HG03460 (cell line): ENCODE data around the gene FBLN5.

Source experiments
- ATAC-seq: cut with Tn5 transposase; IDR thresholded peaks from one replicate; pipeline ENCODE4 v1.9.1; 2021; ENCODE audit not compliant: unreplicated experiment

The FBLN5 gene

GRCh38 chr14:91947475-91948184 is at the start of gene FBLN5:
FBLN5 (minus strand) TSS chr14:91947694; CDS start chr14:91947229, 465 bp downstream.
- no peak for ATAC-seq

DNA sequence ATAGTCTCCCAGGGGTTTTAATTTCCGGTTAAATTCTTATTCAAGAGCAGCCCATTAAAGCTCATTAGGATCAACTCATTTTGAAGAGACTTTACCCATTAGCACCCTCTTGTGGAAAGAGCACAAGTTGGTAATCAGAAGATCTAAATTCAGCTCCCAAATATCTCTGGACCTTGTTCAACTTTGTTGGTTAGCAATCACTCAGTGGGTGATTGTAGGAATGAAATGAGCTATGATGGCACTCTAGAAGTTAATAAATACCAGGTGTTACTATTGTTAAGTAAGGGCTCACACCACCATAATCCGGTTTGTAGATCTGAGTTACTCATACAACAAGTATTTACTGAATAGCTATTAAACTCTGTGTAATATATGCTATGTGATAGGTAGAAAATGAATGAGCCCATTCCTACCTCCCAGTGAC is 49.5 kb upstream of the FBLN5 start:
- ATAC-seq: no peak

- ATAC-seq: no peak
Measured at GRCh38 chr14:91987192-91987591, 39.7 kb upstream of the FBLN5 start.

GRCh38 chr14:91985521-91986255 is 38.2 kb upstream of the FBLN5 start:
- no peak for ATAC-seq

GRCh38 chr14:91985008-91985407 is 37.5 kb upstream of the FBLN5 start:
- ATAC-seq: no peak

DNA sequence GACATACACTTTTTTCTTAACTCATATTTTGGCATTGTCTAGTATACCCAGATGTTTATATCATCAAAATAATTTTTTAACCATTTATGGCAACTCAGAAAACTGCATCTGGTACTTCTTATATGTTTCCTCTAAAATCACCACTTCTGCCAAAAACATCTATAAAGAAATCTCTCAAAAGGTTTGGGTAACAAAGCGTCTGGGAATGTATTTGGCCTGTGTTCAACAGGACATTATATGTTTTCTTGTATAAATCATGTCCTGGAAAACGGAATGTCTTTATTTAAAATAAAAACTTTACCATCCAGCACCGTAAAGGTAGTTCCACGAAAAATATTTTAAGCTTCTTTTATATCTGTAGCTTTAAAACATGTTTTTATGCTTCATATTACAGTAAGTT is 36.1 kb upstream of the FBLN5 start:
- ATAC-seq: no peak

GRCh38 chr14:91980157-91980556 is 32.7 kb upstream of the FBLN5 start:
- ATAC-seq: peak; percentile 73

DNA sequence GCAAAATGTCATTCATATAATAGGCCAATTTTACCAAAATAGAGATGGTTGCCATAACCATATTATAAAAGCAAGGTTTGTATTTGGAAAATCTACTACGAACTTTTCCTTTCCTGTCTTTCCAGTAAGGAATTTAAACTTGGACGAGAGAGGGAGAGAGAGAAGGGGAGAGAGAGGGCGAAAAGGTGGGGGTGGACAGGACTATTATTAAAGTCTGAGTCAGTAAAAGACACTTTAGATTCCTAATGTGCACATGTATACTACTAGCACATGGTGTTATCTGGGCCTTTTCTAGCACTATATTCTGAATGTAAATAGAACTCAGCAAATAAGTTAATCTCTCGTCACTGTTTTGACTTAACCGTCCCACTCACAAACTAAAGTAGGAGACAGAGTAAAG is 30.4 kb upstream of the FBLN5 start:
- no peak for ATAC-seq

DNA sequence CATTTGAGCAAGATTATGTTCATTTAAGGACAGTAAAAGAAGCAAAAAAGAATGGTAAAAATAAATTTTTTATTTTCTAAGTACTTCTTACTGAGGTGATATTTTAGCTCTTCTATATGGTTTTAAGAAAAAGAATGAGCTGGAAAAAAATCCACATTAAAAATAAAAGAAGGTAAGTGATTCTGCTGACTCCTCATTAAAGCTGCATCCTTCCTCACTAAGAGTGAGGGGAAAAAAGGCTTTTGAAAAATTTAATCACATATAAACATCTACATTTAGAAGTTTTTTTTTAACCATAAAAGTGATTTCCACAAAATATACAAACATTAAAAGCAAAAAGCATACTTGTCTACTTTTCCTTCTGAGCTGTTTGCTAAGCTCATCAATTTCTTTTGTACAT is 28.3 kb upstream of the FBLN5 start:
- no peak for ATAC-seq

DNA sequence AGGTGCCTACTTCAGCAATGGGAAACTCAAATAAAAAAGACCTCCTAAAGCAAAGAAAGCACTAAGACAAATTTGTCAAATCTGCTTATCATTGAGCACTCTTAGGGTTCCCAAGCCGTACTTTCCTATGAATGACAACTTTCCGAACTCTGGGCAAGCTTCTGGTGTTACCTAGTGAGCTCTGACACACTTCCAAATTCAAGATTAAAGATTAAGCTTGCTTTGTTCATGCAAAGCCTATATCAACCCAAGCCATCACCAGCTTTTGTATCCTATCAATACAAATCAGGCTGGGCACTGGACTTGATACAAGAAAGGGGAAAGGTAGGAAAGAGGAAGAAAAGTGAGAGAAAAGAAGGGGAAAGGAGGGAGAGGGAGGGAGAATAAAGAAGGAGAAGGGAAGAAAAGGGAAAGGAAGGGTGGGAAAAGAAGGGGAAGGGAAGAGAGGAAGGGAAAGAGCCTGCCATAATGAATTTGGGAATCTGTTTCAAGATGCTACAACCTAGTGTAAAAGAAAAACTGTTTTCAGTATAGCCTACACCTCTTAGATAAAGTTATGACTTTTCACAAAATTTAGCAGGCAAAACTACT is 23.8 kb upstream of the FBLN5 start:
- ATAC-seq: no peak

- no peak for ATAC-seq
Measured at GRCh38 chr14:91968280-91968679, 20.8 kb upstream of the FBLN5 start.

DNA sequence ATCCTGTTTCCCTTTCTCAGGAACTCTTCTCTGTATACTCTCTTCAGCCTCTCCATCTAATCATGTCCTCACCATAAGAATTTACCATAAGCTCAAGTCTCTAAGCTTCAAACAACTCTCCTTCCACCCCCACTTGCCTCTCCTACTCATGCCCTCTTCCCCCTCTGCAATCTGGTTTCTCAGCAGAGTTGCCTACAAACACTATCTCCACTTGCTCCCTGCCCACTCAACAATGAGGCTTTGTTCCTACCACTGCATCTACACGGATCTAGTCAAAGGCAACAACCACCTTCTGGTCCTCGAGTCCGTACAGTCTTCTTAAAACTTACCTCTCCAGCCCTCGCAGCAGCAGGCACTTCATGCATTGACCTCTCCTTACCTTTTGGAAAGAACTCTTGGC is 17.2 kb upstream of the FBLN5 start:
- no peak for ATAC-seq

DNA sequence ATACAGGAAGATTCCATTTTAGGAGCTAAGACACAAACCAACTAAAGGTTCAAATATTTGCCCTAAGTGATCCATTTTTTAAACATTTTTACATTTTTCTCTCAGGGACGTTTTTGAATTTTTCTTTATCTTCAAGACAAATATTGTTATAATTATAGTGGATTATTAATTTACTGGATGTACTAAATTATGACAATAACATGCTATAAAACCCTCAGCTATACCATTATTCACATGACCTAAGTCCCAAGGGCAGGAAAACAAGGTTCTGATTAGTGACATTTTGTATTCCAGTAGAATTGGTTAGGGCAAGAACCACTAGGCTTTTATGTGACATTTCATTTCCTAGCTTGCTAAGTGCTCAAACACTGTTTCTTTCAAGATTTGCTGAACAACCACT is 16.5 kb upstream of the FBLN5 start:
- ATAC-seq: no peak

- ATAC-seq: no peak
Measured at GRCh38 chr14:91963465-91963864, 16.0 kb upstream of the FBLN5 start.

GRCh38 chr14:91961297-91962220 is 14.1 kb upstream of the FBLN5 start:
- ATAC-seq: no peak

- no peak for ATAC-seq
Measured at GRCh38 chr14:91957876-91958313, 10.4 kb upstream of the FBLN5 start.

DNA sequence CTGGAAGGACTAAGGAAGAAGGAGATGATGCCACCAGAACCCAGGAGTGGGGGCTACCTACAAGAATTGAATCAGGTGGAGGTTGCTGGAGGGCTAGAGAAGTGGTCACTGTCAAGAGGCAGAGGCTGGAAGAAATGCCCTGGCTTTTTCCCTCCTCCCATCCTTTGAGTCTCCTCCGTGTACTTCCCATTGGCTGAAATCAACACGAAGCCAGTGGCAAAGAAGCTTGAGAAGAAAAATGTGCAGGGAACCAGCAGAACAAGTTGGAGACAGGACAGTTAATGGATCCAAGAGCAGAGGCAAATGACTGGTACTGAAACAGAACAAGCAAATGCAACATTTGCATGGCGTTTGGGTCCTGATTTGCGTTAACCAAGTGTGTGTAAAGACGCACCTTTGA is 9.1 kb upstream of the FBLN5 start:
- ATAC-seq: no peak

DNA sequence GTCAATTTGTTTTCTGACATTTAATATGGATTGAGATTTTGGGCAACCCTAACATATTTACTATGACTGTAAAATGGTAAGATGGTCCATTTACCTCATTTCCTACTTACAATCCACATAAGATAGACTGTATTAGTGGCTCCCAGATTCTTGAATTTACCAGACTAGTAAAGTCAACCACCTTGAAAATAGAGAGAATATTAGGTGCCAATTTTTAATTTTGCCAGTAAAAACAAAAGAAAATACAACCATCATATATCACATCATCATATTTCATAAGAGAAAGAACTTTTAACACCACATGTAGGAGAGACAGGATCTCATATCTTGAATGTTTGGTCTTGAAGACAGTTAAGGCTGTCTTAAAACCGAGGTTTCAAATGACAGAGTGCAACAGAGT is 7.7 kb upstream of the FBLN5 start:
- no peak for ATAC-seq

DNA sequence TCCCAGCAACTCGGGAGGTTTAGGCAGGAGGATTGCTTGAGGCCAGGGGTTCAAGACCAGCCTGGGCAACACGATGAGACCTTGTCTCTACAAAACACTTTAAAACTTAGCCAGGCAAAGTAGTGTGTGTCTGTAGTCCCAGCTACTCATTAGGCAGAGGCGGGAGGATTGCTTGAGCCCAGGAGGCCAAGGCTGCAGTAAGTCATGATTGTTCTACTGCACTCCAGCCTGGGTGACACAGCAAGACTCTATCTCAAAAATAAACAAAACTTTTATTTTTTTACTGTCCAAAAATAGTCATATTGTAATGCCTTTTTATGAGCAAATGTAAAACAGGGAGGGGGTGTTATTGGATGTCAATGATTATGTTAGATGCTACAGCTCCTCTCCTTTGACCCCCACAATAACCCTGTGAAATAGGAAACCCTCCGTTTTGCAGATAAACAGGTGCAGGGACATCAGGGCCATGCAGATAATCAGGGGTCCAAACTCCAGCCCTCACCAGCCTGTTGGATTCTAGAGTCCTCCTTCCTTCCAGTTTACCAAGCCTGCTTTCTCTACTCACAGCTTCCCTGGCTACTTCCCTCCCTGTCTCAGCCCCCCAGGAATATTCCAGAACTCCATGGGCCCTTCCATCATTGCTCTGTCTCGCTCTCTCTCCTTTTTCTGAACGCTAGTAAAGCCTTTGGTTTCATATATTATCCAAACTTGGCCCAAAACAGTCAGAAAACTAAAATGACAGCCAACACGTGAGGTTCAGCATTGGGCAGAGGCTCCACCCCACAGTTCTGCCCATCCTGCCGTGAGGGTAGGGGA is 5.9 kb upstream of the FBLN5 start:
- no peak for ATAC-seq
